GM18858 (cell line): Measurements from ENCODE around the gene ZSCAN9.

Source experiments
- ATAC-seq: cut with Tn5 transposase; IDR thresholded peaks from one replicate; pipeline ENCODE4 v1.9.1; 2021; ENCODE audit not compliant: unreplicated experiment

Gene ZSCAN9

GRCh38 chr6:28220257-28221133 lies 4.6 kb upstream of the ZSCAN9 start:
- ATAC-seq = no peak

GRCh38 chr6:28224131-28225055 lies 682 bp upstream of the ZSCAN9 start:
- ATAC-seq = no peak

GRCh38 chr6:28226460-28226859 lies 1.4 kb downstream of the ZSCAN9 start:
- ATAC-seq = no peak

GRCh38 chr6:28232785-28233184 lies 7.7 kb downstream of the ZSCAN9 start:
- ATAC-seq = no peak

GRCh38 chr6:28235912-28236452 lies 10.9 kb downstream of the ZSCAN9 start:
- no peak for ATAC-seq

- no peak for ATAC-seq
These were observed 14.6 kb downstream of the ZSCAN9 start for GRCh38 chr6:28239636-28240035.

- no peak for ATAC-seq
These were observed 15.4 kb downstream of the ZSCAN9 start for GRCh38 chr6:28240471-28240870.

- no peak for ATAC-seq
These were observed 18.9 kb downstream of the ZSCAN9 start for GRCh38 chr6:28243946-28244345.

GRCh38 chr6:28245206-28245941 lies 20.3 kb downstream of the ZSCAN9 start:
- no peak for ATAC-seq

- ATAC-seq = no peak
These were observed 23.8 kb downstream of the ZSCAN9 start for GRCh38 chr6:28248916-28249315.

- ATAC-seq = no peak
These were observed 25.7 kb downstream of the ZSCAN9 start for GRCh38 chr6:28250747-28251146.

- peak; percentile 11 for ATAC-seq
These were observed 26.6 kb downstream of the ZSCAN9 start for GRCh38 chr6:28251661-28252008.

GRCh38 chr6:28252009-28252975 lies 27.2 kb downstream of the ZSCAN9 start, which contains the start of gene ZKSCAN4:
TSS of gene ZKSCAN4 (minus strand) at chr6:28252269. CDS start at chr6:28251980, 289 bp downstream.
- ATAC-seq = peak; percentile 73

GRCh38 chr6:28254121-28254519 lies 29.0 kb downstream of the ZSCAN9 start:
- no peak for ATAC-seq

GRCh38 chr6:28257042-28257441 lies 32.0 kb downstream of the ZSCAN9 start:
- no peak for ATAC-seq

GRCh38 chr6:28258877-28259777 lies 34.1 kb downstream of the ZSCAN9 start, which contains the start of gene NKAPL:
TSS of gene NKAPL (plus strand) at chr6:28259297. CDS start at chr6:28259372, 75 bp downstream.
- ATAC-seq = no peak

- no peak for ATAC-seq
These were observed 38.8 kb downstream of the ZSCAN9 start for GRCh38 chr6:28263922-28264321.

GRCh38 chr6:28264834-28265401 lies 39.8 kb downstream of the ZSCAN9 start:
- ATAC-seq = no peak
